ENCODE data around the gene C1orf56.
A peak's percentile ranks its signal among the peaks of the same experiment; 100 is the strongest.

DNA sequence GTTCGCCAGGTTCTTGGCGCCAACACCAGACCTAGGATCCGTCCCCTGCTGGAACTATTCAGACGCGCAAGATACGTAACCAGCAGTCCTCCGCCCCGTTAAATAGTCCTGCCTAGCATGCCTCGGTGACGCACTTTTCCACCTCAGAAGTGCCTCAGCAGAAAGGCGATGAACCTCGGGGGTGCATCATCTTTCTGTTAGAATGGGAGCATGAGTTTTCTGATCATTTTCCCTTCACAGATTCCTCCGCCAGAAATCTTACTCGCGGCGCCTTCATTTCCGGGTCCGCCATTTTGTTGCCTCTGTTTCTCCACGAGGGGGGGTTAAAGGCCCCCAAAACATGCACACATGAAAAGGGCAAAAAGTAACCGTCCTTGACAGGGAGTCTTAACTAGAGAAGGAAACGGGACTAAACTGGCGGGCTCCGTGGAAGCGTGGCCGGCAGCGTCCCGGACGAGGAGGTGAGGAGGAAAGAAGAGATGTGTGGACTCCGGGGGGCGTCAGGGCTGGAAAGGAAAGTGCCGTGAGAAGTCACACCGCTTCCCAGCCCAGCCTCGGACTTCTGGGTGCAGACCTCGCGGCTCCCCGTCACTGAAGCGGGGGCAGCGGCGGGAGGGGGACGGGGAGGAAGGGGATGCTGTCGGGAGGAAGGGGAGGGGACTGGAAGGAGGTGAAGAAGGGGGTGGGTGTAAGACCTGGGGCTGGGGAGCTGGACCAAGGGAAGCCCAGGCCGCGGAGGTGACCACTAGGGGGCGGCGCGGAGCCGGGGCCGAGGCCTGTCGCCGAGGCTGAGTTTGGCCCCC, 23.1 kb downstream of the C1orf56 start, which contains the start of gene GABPB2:
- TF ChIP-seq YY1 (IDR thresholded peaks at IDR 0.05; ENCODE audit: insufficient read depth, insufficient read length) (peak; percentile 89), ZNF274 (IDR thresholded peaks at IDR 0.05; ENCODE audit: low read depth, low read length) (no peak)
